Vagina (tissue), 2 donors: Measurements from ENCODE around the gene CTDSP2.

Source experiments
- CTCF ChIP-seq, 3 experiments: fragments of 450-650 bp in 2 of 3; fragments of 200-600 bp in 1 of 3; sonication (generic) in 1 of 3; IDR thresholded peaks; one replicate each; pipeline ENCODE4 v1.5.1; 2017 to 2019; ENCODE audit warnings: antibody characterized with exemption in 3 of 3, mild to moderate bottlenecking in 2 of 3, moderate library complexity in 2 of 3
- POLR2A ChIP-seq, 2 donors: fragments of 450-650 bp; IDR thresholded peaks; one replicate each; pipeline ENCODE4 v1.6.1; 2017; ENCODE audit warnings: antibody characterized with exemption in 2 of 2, mild to moderate bottlenecking in 2 of 2, moderate library complexity in 2 of 2

GRCh38 chr12:57850854-57851430 lies 4.4 kb upstream of the CTDSP2 start:
- TF ChIP-seq POLR2A (IDR thresholded peaks at IDR 0.05), result no peak
- TF ChIP-seq CTCF (IDR thresholded peaks at IDR 0.05), result no peak
